ENCODE data around the gene SPINK13. TPM values are rescaled to one million over a fixed set of nuclear protein-coding genes. Genes with fewer than 3 reads are reported as not detected.
"Not testable (repeated sequence)": the region's sequence is repeated elsewhere in the genome, so short reads cannot be mapped to it uniquely, and the experiment has no call there.

Gene SPINK13, protein sequence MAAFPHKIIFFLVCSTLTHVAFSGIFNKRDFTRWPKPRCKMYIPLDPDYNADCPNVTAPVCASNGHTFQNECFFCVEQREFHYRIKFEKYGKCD
- not detected in 2 replicates for total RNA-seq

DNA sequence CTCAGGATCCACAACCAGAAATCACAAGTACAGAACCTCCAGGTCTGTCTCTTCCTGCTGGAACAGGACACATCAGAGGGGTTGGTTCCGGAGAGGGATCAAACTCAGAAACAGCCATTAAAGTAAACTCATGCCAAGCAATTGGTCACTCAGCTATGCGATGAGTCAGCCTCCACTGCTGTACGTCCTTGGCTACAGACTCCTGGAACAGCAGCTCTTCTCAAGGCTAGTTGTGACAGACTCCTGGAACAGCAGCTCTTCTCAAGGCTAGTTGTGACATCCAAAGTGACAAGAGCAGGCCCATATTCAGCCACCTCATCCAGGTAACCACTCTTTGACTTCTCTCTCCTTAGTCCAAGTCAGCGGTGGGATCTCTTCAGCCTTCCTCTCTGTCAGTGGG, at the start of gene SPINK13:
Gene SPINK13 (plus strand): TSS at position 229 of the 400 bp plus-strand sequence. CDS start 1,279 bp downstream, outside the sequence.
- intact Hi-C loops (cut with micrococcal nuclease), result no loop called here

DNA sequence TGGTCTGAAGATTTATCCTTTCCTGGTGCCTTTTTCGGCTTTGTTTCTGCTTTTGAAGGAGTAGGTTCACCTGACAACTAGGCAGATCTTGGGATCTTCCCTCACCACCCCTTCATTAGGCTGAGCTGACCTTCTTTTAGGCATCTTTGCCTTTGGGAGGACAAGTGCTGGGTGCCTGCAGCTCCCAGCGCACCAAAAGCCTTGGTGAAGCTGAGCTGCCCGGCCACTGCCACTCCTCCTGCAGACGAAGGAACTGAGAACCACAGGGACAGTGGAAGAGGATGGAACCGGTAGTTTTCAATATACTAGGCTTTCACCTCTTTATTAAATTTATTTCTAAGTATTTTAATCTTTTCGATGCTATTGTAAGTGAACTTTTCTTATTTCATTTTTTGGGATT, 47.1 kb upstream of the SPINK13 start:
- intact Hi-C loops (cut with micrococcal nuclease), result no loop called here

DNA sequence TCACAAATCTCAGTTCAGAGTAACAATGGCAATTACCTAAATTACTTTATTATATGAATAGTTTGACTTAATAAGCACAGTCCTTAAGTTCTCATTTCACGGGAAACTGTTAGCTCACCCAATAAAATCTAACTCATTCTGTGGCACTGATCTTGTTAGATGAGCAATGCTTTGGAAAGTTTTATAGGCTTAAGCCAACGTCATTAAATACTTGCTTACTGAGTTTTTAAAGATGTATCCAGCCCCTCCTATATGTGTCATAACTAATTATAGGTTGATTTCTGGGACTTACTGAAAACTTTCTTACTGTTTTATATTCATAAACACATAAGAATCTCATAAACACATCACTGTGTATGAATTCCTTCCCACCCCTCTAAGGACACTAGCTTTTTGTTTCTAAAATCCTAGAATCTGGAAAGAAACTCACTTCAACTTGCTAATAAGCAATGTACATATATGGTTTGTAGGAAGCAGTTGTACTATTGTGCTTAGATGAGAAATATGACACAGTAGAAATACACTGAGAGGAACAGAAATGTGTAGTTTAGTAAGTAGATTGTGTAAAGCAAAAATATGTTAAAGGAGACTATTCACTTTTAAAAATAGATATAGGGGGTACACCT, 44.4 kb upstream of the SPINK13 start:
- intact Hi-C loops (cut with micrococcal nuclease), result no loop called here

DNA sequence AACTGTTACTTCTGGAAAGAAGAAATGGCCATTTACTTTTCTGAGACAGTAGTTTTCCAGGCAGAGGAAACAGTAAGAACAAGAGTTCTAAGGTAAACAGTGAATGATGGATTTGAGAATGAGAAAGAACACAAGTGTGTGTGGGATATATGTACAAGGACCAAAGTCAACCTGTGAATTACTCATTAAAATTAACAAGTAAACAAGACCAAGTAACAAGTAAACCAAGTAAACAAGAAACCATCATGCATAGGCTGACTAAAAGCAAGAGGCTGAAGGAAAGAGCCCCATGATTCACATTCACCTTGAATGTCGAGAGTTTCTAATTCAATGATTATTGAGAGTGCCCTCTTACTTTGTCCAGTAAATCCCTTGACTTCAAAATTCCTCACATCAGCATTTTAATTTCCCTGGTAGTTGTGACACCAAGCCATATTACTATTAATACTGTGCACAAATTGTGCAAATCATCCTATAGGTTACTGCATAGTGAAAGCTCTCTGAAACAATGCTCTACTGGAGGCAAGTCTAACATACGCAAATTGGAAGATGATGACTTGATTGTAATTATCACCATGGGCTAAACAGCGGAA, 40.1 kb upstream of the SPINK13 start:
- intact Hi-C loops (cut with micrococcal nuclease), result no loop called here

DNA sequence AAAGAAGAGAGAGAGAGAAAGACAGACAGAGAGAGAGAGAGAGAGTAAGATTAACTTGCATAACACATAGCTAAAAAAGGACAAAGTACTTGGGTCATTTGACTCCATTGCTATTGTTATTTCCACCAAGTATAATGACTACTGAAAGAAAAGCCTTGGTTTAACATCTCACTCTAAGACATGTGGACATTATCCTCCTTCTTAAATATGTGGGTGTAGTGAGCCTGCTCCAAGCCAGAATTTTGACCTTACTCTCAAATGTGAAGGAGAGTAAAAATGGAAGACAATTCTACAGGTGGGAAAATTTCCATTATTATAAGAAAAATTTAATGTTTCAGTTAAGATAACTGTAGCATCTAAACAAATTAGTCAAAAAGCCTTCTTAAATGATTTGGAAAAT, 38.8 kb upstream of the SPINK13 start:
- intact Hi-C loops (cut with micrococcal nuclease), result no loop called here

DNA sequence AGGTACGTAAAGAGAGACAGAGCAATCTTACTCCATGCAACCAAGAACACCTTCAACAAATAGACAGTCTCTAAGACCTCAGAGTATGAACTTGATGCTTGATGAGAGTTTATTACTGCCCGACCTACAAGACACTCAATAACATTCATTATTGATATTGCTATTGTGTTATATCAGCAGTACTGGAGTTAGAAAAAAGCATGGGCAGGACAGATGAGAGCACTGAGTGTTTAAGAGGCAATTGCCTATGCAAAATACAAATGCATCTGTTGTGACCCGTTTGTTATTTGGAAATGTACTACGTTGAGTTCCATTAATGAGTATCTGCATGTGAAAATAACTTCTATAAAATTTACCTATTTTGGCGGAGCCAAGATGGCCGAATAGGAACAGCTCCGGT, 38.4 kb upstream of the SPINK13 start:
- intact Hi-C loops (cut with micrococcal nuclease), result no loop called here

DNA sequence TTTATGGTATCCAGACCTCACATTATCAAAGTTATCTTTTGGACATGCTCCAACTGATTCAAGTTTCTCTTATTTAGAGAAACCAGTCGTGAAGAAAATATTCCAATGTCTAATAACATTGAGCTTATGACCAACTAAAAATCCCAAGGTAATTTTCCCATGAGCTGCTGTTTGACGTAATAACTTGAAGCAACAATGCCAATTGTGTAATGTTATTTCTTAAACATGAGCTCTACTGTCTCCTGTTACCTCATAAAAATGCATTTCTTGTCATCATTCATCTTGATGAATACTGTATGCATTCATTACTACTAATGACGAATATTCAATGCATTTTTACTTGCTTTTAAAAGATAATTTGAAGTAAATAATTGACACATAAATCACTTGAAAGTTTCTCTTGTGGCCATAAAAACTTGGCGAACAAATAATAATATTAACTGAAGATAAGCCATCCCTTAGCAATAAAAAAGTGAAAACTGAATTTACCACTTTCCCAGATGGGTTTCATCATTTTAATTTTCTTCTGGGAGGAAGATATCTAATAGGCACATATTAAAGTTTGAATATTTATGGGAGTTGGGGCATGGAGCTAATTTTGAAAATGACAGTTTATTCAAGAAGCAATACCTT, 30.7 kb upstream of the SPINK13 start:
- intact Hi-C loops (cut with micrococcal nuclease), result no loop called here

DNA sequence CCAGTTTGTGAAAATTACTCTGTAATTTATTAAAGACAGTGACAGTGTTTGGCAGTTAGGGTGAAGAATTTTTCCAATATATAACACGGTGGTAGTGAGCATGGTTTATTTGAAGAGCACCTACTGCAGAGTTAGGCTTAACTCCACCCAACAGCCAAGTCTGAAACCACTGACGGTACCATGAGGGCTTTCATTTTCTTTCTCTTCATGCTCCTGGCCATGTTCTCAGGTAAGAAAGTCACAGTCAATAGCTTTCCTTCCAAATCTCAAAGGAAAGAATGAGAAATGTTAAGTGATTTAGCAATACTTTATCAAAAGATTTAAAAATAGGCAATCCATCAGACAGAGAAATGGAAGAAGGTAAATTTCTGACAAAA, 30.2 kb upstream of the SPINK13 start, which contains the start of gene MARCOL:
Gene MARCOL (plus strand): TSS at position 108 of the 377 bp plus-strand sequence. CDS start 73 bp downstream, at position 181.
- intact Hi-C loops (cut with micrococcal nuclease), result no loop called here

DNA sequence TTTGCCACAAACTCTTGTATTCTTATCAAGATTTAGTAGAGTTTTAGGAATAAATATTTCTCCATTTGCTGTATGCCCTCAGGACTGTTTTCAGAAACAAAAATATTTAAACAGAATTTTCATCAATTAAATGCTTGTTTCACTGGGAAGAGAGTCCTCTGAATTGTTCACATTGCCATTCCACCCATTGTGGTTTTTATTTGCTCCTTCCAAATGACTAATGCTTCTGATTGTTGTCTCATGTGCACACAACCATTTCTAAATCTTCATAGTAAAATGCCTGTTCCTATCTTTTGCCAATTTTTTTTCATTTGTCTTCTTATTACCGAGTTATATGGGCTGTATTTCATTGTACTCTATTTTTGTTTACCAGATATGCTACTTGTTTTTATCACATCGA, 19.7 kb upstream of the SPINK13 start:
- intact Hi-C loops (cut with micrococcal nuclease), result no loop called here

DNA sequence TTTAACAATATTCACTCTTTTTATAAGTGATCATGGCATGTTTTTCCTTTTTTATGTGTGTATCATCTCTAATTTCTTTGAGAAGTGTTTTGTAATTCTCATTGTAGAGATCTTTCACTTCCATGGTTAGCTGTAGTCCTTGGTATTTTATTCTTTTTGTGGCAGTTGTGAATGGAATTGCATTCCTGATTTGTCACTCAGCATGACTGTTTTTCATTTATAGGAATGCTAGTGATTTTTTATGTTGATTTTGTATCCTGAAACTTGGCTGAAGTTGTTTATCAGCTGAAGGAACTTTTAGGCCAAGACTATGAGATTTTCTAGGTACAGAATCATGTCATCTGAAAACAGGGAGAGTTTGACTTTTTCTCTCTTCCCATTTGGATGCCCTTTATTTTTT, 13.1 kb upstream of the SPINK13 start:
- intact Hi-C loops (cut with micrococcal nuclease), result no loop called here

DNA sequence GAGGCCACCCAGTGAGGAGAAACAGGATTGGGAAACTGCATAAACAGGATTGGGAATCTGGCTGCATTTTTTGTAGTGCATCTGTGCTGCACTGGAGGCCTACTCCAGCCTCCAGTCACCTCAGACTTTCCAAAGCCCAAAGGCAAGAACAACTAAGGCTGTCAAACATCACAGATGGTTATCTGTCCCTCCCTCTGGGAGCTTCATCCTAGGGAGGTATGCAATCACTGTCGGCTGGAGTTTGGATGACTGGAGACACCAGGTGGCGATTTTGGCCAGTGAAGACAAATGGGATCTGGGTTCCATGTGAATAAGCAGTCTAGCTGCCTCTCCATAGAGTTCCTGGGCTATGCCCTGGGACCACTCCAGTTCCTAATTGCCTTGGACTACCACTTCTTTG, 9.3 kb upstream of the SPINK13 start:
- intact Hi-C loops (cut with micrococcal nuclease), result no loop called here

DNA sequence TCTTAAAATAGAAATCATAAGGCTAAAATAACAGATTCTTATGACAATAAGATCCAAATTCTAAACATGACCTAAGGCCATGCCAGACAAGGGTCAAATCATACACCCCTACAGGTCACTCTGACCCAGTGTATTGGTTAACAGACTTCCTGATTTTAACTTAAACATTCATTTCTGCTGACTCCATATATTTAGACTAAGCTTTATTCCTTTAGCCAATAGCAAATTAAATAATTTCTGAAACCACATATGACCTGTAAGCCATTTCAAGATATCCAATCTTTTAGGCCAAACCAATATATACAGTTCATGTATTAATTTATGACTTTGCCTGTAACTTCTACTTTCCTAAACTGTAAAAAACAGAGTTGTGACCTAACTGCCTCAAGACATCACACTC, 7.4 kb upstream of the SPINK13 start:
- intact Hi-C loops (cut with micrococcal nuclease), result no loop called here

DNA sequence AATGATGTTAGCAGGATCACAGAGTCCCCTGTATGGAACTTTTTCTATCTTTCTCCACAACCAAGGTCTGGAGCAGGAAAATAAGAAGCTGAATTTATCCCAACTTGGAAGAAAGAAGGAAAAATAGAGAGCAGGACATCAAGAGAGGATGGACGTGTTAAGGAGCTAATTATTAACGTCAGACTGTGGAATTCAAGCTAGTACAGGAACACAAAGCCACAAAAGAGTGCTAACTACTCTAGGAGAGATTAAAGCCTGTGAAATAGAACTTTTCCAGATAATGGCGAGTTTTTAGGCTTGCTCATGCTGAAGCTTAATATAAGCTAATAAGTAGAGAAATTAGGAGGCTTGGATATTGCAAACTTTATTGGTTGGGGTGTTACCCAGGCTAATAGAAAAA, 632 bp upstream of the SPINK13 start:
- intact Hi-C loops (cut with micrococcal nuclease), result no loop called here

DNA sequence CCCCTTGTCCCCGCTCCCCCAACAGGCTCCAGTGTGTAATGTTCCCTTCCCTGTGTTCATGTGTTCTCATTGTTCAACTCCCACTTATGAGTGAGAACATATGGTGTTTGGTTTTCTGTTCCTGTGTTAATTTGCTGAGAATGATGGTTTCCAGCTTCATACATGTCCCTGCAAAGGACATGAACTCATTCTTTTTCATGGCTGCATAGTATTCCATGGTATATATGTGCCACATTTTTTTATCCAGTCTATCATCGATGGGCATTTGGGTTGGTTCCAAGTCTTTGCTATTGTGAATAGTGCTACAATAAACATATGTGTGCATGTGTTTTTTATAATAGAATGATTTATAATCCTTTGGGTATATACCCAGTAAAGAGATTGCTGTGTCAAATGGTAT, 6.5 kb downstream of the SPINK13 start:
- intact Hi-C loops (cut with micrococcal nuclease), result not testable (repeated sequence)

DNA sequence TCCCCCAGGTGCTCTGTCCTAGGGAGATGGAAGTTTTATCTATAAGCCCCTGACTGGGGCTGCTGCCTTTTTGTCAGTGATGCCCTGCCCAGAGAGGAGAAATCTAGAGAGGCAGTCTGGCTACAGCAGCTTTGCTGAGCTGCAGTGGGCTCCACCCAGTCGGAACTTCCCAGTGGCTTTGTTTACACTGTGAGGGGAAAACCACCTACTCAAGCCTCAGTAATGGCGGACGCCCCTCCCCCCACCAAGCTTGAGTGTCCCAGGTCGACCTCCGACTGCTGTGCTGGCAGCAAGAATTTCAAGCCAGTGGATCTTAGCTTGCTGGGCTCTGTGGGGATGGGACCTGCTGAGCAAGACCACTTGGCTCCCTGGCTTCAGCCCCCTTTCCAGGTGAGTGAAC, 12.3 kb downstream of the SPINK13 start:
- intact Hi-C loops (cut with micrococcal nuclease), result not testable (repeated sequence)

DNA sequence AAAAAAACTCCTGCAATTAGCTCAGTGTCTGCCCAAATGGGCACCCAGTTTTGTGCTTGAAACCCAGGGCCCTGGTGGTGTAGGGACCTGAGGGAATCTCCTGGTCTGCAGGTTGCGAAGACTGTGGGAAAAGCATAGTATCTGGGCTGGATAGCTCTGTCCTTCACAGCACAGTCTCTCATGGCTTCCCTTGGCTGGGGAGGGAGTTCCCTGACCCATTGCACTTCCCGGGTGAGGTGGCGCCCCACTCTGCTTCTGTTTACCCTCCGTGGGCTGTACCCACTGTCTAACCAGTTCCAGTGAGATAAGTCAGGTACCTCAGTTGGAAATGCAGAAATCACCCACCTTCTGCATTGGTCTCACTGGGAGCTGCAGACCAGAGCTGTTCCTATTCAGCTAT, 12.7 kb downstream of the SPINK13 start:
- intact Hi-C loops (cut with micrococcal nuclease), result not testable (repeated sequence)

DNA sequence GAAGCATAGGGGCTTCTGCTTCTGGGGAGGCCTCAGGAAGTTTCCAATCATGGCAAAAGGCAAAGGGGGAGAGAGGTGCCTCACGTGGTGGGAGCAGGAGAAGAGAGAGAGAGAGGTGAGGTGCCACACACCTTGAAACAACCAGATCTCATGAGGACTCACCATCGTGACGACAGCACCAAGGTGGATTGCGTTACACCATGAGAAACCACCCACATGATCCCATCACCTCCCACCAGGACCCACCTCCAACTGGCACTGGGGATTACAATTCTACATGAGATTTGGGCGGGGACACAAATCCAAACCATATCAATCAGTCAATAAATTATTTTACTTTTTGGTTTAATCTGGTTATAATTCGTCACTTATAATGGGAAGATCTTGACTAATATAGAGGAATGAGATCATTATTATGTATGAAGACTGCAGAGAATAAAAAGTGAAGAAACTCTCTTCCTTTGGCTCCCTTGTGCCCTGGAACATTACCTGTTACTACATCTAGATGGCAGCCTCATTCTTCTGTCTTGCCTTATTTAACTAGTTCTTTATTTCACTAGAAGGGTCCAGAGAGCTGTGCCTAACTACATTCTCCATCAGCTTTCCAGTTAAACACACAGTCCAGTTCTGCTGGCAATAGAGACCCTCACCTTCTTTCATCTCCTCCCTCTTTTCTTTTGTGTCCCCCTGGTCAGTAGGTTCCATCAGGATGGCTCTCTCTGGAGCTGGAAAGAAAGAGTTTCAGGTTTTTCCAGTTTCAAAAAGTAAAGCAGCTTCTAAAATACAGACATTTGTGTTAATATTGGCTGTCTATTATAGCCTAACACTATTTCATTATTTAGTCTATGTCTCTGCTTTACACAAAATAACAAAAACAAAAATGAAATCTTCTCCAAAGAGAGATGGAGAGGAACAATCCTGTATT, 21.9 kb downstream of the SPINK13 start:
- intact Hi-C loops (cut with micrococcal nuclease), result loop anchor here (10.0 kb wide), 1 partner anchor 444 kb away; no protein-coding TSS in a partner anchor

DNA sequence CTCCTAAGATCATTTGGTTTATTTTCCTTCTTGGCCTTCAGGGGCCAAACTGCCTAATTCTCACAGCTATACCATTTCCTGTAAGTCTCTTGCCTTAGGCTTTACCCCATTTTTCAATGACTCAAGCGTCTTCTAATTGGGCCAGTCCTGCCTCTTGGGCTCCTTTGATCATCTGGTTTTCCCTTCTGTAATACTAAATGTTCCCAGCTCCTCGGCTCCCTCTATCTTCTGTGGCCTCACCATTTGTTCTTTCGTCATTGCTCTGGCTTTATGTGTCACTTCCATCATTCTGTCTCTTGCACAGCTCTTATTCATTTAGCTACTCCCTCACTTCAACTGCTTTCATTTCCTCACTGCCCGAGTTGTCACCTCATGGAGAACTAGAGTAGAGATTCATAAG, 29.1 kb downstream of the SPINK13 start:
- intact Hi-C loops (cut with micrococcal nuclease), result loop anchor here (10.0 kb wide), 1 partner anchor 437 kb away; no protein-coding TSS in a partner anchor

DNA sequence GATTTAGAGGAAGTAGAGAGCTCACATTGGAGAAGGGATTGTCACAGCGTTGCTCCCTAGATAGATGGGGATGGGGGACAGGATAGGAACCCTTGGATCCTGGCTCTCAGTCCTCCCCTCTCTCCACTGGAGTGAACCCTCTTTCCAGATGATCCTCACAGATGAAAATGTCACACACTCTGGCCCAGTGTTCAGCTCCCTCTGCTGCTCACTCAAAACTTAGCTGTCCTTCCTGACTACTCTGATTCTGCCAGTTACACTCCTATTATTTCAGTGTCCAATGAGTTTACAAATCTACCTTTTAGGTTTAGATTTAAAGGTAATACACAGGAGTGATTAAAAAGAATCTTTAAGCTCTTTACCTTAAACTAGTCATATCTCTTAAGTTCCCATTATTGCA, 37.9 kb downstream of the SPINK13 start:
- intact Hi-C loops (cut with micrococcal nuclease), result no loop called here

DNA sequence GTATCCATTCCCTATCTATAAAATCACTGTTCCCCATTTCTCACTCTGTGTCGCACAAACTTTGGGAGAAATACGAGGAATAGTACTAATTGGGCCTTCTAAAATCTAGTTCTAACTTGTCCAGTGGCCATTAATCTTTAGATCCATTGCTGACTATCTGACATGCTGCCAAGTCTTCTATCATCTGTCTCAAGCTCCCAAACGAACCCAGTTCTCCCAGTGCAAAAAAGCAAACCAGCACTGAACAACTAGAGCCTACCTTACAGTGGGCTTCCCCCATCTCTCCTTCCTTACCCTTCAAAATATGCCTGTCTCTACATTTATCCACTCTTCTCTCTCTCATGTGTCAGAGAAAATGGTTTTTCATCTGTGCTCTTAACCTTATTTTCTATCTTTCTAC, 40.4 kb downstream of the SPINK13 start:
- intact Hi-C loops (cut with micrococcal nuclease), result no loop called here

DNA sequence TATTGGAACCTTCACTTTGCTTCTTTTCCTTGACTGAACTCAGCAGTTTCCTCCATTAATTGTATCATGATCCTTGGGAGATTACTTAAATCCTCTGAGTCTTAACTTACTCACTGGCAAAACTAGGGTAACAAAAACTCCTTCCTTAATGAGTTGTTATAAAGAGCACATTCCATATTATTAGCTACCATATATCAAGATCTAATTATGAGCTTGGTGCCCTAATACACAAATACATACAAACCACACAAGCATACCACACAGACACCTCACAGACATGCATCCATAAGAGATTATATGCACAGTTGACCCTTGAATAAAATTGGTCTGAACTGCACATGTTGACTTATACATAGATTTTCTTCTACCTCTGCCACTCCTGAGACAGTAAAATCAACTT, 41.2 kb downstream of the SPINK13 start:
- intact Hi-C loops (cut with micrococcal nuclease), result no loop called here
